GM12892 (cell line): ENCODE results near the gene TPO.

ENCODE experiments used
- DNase-seq: peaks from one replicate; pipeline ENCODE4 v3.0.0; 2011; ENCODE audit not compliant: insufficient read length
- FAIRE-seq: peaks from 2 replicates; lab custom pipeline; 2011; peaks lifted over from hg19 to GRCh38; lab: Jason Lieb, UNC
- POLR2A ChIP-seq: IDR thresholded peaks from 2 replicates; pipeline ENCODE4 v1.6.1; 2011; ENCODE audit warnings: low read depth, low read length, control low read depth
- POLR2AphosphoS5 ChIP-seq: IDR thresholded peaks from 2 replicates; pipeline ENCODE4 v1.6.1; 2011; ENCODE audit warnings: low read depth, low read length, control low read depth
- TAF1 ChIP-seq: IDR thresholded peaks from 2 replicates; pipeline ENCODE4 v1.6.1; 2011; ENCODE audit warnings: low read depth, mild to moderate bottlenecking, control low read depth, low read length, borderline replicate concordance

TPO gene

DNA sequence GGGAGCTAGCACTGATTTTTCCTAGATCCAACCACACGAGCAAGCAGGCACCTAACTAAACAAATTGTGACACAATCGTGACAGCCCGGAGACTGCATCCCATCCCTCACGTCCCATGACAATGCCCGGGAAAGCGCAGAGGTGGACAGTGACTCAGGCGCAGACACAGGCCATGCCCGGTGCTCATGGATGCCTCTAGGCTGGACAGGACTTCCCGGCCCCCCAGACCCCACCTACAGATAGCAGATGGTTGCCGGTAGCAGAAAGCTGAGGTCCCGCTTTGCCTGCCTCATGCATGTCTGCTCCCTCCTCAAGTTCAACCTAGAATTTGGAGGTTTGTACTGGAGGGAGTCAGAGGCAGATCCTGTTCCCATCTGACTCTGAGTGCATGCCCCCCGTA lies 81.0 kb downstream of the TPO start:
- FAIRE-seq, result no peak
- no peak for DNase-seq
- TF ChIP-seq POLR2A (no peak), TAF1 (no peak), POLR2AphosphoS5 (no peak)

DNA sequence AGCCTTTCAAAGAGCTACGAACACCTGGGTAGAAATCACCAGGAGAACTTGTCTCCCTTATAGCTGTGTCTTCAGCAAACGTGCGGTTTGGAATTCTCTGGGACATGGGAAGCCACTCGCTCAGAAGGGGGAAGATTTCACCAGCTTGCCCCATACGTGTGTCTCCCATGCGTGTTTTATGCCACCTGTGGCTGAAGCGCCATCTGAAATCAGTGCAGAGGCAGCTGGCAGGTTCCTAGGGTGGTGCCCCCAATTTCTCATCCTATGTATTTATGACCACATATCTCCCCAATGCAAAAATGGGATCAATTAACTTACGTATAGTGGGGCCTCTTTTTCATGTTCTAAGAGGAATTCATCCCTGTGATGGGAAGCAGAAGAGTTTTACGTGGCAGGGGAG lies 81.6 kb downstream of the TPO start:
- DNase-seq (no peak), FAIRE-seq (no peak)
- TF ChIP-seq POLR2AphosphoS5 (no peak), TAF1 (no peak), POLR2A (no peak)

DNA sequence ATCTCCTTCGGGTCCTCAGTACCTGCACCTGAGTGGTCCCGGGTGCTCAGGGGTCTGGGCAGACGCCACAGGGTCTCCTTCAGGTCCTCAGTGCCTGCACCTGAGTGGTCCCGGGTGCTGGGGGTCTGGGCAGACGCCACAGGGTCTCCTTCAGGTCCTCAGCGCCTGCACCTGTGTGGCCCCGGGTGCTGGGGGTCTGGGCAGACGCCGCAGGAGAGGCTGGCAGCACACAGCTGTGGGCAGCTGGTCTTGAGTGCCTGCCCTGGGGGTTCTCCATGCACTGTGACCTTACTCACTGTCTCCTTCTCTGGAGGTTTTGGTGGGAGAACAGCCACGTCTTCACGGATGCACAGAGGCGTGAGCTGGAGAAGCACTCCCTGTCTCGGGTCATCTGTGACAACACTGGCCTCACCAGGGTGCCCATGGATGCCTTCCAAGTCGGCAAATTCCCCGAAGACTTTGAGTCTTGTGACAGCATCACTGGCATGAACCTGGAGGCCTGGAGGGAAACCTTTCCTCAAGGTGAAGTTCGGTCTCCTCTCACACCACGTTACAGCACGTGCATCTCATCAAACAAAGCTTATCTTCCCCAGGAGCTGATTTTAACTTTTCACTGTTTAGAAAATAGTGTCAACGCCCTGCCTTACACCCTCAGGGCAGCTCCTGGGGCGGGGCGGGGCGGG lies 82.6 kb downstream of the TPO start:
- no peak for FAIRE-seq
- no peak for DNase-seq
- no peak for TF ChIP-seq POLR2AphosphoS5
- no peak for TF ChIP-seq POLR2A
- no peak for TF ChIP-seq TAF1

DNA sequence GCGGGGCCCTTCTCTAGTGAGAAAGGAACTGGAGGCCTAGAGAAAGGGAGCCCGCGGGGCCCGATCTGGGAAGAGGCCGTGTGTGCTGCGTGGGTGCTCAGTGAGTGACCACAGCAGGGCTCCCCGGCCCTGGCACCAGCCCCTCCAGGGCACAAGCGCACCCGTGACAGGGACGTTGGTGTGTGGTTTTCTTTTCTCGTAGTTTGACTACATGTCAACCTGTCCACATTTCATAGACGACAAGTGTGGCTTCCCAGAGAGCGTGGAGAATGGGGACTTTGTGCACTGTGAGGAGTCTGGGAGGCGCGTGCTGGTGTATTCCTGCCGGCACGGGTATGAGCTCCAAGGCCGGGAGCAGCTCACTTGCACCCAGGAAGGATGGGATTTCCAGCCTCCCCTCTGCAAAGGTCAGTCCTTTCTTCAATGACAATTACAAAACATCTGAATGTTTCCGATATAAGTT lies 83.1 kb downstream of the TPO start:
- FAIRE-seq, result no peak
- DNase-seq, result no peak
- TF ChIP-seq POLR2AphosphoS5 (no peak), TAF1 (no peak), POLR2A (no peak)

DNA sequence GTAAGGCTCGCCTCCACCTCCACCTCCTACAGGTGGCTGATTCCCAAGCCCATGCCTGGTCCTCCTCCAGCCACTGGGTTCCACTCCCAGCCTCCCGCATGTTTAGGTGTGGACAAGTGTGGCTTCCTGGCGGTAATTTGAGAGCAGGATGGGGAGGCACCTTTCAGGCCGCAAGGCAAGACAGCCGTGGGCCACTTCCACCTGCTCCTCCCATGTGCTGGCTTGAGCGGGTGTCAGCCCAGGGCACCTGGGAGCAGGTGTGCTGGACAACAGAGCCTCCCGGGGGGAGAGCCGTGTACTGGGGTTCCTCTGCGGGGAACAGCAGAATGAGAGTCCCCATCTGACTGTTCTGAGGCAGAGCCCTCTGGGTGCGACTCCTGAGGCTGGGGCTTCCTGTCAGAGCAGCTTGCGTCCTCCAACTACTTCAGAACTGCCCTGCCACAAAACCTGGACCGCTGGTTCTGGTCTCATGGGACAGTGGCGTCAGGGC lies 83.9 kb downstream of the TPO start:
- TF ChIP-seq TAF1, result no peak
- no peak for TF ChIP-seq POLR2A
- TF ChIP-seq POLR2AphosphoS5, result no peak
- DNase-seq, result no peak
- FAIRE-seq, result no peak

DNA sequence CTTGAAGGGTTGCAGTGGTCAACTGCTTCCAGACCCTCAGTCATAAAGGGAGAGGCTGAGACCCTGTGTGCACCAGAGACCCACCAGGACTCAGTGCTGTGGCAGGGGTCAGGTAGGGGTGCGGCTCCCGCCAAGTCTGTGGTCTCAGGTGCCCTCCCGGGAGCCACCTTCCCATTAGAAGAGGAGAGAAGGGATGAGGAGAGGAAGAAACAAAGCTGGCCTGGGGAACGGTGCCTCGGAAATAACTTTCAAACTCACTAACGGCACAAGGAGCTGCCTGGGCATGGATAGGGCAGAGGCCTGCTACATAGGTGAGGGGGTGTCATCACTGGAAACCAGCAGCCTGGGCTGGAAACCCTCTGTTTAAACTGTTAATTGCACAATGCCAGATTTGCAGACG lies 84.9 kb downstream of the TPO start:
- FAIRE-seq (no peak), DNase-seq (no peak)
- no peak for TF ChIP-seq TAF1
- TF ChIP-seq POLR2A, result no peak
- TF ChIP-seq POLR2AphosphoS5, result no peak

DNA sequence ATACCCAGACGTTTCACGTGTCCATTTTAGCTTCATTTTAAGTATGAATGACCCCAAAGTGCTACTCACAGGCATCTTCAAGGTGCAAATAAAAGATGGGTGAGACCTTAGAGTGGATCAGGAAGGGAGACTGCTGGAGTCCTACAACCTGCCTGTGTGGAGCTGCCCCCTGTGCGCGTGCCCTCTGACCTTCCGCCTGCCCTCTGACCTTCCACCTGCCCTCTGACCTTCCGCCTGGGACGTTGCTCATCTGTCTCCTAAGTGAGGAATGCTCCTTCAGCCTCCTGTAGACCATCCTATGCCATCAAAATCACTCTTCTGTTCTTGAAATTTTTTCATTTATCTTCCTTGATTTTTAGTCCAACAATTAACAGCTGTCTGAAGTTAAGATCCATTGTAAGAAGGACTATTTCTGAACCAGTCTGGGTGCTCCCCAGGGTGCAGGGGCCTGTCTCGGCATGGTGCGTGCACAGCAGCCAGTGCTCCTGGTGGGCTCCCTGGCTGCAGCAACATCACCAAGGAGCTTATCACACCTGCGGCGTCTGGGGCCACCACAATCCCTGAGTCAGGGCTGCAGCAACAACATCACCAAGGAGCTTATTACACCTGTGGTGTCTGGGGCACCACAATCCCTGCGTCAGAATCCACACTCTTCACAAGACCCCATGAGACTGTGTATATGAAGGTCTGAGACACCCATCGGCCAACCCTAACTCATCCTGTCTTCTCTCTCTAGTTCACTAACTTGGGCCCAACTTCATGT lies 86.0 kb downstream of the TPO start:
- no peak for DNase-seq
- TF ChIP-seq POLR2A, result no peak
- no peak for TF ChIP-seq TAF1
- no peak for TF ChIP-seq POLR2AphosphoS5
- FAIRE-seq, result no peak

DNA sequence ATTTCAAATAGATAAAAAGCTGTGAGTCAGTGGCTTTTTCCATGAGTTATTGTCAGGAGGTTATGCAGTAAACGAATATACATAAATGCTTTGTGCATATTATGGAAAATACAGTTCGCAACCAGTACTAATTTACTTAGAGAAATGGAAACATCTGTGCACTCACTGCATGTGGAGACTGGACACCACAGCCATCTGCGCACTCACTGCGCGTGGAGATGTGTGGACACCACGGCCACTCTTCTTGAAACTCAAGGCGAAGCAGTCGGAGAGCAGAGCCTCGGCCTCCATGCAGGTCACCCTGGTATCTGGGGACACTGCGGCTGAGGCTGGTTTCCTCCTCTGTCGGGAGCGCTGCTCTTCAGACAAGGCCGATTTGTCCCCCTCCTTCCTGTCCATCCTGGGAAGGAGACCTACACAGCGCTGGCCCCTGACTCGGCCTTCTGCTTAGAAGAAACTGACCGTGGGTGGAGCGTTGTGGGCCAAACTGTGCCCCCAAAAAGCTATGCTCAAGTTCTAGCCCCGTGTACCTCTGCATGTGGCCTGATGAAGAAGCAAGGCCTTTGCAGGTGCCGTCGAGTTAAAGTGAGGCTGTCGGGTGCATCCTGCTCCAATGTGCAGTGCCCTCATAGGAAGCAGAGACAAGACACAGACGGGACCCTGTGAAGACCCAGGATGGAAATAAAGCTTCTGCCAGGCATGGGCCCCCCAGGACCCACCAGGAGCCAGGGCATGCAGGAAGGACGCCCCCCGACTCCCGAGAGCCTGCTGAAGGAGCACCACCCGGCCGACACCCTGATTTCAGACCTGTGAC lies 88.0 kb downstream of the TPO start:
- DNase-seq, result no peak
- FAIRE-seq, result no peak
- no peak for TF ChIP-seq POLR2AphosphoS5
- no peak for TF ChIP-seq POLR2A
- no peak for TF ChIP-seq TAF1

DNA sequence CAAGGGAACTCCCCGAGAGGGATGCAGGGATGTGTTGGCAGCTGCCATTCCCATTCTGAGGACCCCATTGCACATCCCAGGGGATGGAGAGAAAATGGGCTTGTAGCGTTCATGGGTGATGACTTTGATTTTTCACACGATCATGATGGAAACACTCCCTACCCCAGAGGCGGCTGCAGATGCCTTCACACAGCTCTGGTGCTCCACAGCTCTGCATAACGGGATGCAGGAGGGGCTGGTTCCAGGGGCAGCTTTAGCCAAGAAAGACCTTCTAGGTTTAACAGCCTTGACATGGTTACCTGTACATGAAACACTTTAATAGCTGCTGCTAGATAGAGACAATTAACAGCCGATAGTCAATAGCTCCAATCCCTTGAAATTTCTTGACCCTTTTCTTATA lies 88.7 kb downstream of the TPO start:
- DNase-seq, result no peak
- TF ChIP-seq POLR2A, result no peak
- no peak for FAIRE-seq

DNA sequence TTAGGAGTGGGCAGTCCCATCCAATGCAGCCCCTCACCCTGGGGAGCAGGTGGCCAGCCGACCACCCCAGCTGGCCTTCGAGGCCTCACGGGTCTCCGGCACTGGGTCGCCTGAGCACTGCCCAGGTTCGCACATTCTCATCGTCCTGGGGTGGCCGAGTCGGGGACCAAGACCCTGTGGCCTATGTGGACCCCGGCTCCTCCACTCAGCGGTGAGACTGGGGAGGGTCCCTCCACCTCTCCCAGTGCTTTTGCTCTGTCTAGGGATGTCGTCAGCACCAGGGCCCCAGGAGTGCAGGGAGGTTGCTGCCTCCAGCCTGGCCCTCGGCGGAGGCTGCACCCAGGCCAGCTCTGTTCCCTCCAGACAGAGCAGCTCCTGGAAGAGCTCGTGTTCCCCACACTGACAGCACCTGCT lies 89.6 kb downstream of the TPO start:
- DNase-seq, result no peak
- FAIRE-seq, result no peak
- no peak for TF ChIP-seq POLR2AphosphoS5
- no peak for TF ChIP-seq TAF1
- TF ChIP-seq POLR2A, result no peak

DNA sequence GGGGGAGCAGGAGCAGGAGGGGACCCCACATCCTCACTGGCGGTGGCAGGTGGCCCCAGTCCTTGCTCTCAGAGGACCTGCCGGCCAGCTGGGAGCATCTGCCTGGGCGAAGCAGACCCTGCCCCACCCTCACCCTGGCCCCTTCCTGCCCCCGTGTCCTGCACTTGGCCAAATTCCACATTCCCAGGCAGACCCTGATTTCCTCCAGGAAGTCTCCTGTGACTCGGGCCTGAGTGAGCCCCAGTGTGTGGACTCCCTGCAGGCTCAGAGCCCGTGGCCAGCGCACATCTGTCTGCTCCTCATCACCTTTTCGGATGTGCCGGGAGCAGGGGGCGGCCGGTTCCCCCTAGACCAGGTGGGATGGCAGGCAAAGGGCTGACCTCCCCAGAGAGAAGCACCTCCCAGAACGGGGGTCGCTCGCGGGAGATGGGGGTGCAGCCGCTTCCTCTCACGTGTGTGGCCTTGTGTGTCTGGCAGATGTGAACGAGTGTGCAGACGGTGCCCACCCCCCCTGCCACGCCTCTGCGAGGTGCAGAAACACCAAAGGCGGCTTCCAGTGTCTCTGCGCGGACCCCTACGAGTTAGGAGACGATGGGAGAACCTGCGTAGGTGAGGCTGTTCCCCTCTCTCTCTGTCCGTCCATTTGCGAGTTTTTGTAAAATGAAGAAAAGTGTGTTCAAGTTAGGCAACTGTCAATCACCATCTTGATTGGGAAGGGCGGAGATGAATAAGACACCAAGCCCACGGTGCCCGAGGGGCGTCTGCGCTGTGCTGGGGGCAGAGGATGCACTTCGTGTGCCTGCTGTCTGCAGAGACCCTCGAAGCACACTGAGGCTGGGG lies 90.4 kb downstream of the TPO start:
- FAIRE-seq, result no peak
- TF ChIP-seq TAF1 (no peak), POLR2A (no peak), POLR2AphosphoS5 (no peak)
- DNase-seq, result no peak

DNA sequence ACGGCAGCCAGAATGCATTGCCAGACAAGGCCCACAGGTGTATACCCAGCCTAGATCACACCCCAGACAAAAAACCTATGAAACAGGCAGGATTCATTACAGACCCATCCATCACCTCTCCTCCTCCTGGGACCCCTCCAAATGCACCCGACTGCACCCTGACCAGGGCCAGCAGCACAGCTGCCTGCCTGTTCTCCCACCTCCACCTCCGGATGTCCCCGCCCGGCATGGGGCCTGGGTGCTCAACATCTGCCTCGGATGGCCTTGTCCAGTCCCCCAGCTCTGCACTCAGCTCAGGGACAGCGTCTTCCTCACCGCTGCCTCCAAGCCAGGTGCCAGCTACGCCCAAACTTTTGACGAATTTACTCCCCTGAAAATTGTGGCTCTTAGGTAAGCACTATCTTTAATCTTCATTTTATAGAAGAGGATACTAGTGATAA lies 91.1 kb downstream of the TPO start:
- DNase-seq, result no peak
- TF ChIP-seq POLR2A (no peak), POLR2AphosphoS5 (no peak), TAF1 (no peak)
- FAIRE-seq, result no peak
